WTC11 (cell line): Measurements from ENCODE around the gene ARHGAP10.

ENCODE experiments used
- ARID4B ChIP-seq: sonication (generic); formaldehyde crosslinking; IDR thresholded peaks from 2 replicates; pipeline ENCODE4 v1.8.0; 2023; ENCODE audit warnings: missing genetic modification reagents, mild to moderate bottlenecking, borderline replicate concordance
- CTCF ChIP-seq: fragments of 200-600 bp; IDR thresholded peaks from 2 replicates; pipeline ENCODE4 v1.8.0; 2022; ENCODE audit warnings: antibody characterized with exemption
- ETV6 ChIP-seq: sonication (generic); formaldehyde crosslinking; IDR thresholded peaks from 2 replicates; pipeline ENCODE4 v1.8.1; 2022; ENCODE audit warnings: mild to moderate bottlenecking, missing genetic modification reagents
- GABPB1 ChIP-seq: sonication (generic); formaldehyde crosslinking; IDR thresholded peaks from 2 replicates; pipeline ENCODE4 v1.8.1; 2023; ENCODE audit warnings: mild to moderate bottlenecking, missing genetic modification reagents
- NR2C2 ChIP-seq: sonication (generic); formaldehyde crosslinking; IDR thresholded peaks from 2 replicates; pipeline ENCODE4 v1.8.0; 2022; ENCODE audit warnings: mild to moderate bottlenecking, missing genetic modification reagents
- NR3C1 ChIP-seq: sonication (generic); formaldehyde crosslinking; conservative IDR thresholded peaks from 2 replicates; pipeline ENCODE4 v1.8.1; 2023; ENCODE audit warnings: low read depth, mild to moderate bottlenecking, missing genetic modification reagents
- OVOL2 ChIP-seq: fragments of 250-450 bp; sonication (Bioruptor Pico); IDR thresholded peaks from 2 replicates; pipeline ENCODE4 v1.9.0; 2021; ENCODE audit warnings: mild to moderate bottlenecking, borderline replicate concordance
- STAT6 ChIP-seq: sonication (generic); formaldehyde crosslinking; conservative IDR thresholded peaks from 2 replicates; pipeline ENCODE4 v1.8.1; 2023; ENCODE audit warnings: mild to moderate bottlenecking, low read depth, missing genetic modification reagents, moderate library complexity
- USF2 ChIP-seq: sonication (generic); formaldehyde crosslinking; IDR thresholded peaks from 2 replicates; pipeline ENCODE4 v1.8.1; 2023; ENCODE audit warnings: mild to moderate bottlenecking, missing genetic modification reagents, moderate library complexity
- ZBTB21 ChIP-seq: sonication (generic); formaldehyde crosslinking; IDR thresholded peaks from 2 replicates; pipeline ENCODE4 v1.8.1; 2023; ENCODE audit warnings: mild to moderate bottlenecking, missing genetic modification reagents, borderline replicate concordance
- ZNF281 ChIP-seq: sonication (generic); formaldehyde crosslinking; IDR thresholded peaks from 2 replicates; pipeline ENCODE4 v1.8.0; 2023; ENCODE audit warnings: mild to moderate bottlenecking, missing genetic modification reagents

- TF ChIP-seq CTCF (no peak), ZBTB21 (CRISPR knock-in tag) (no peak), USF2 (CRISPR knock-in tag) (no peak), ARID4B (CRISPR knock-in tag) (no peak), NR3C1 (CRISPR knock-in tag) (no peak), NR2C2 (CRISPR knock-in tag) (no peak), ETV6 (CRISPR knock-in tag) (no peak), STAT6 (CRISPR knock-in tag) (no peak), OVOL2 (no peak), GABPB1 (CRISPR knock-in tag) (no peak), ZNF281 (CRISPR knock-in tag) (no peak)
Observed at GRCh38 chr4:148093065-148093464, 361.2 kb downstream of the ARHGAP10 start.
